ENCODE results near the gene MCOLN2.

GRCh38 chr1:84883286-84883685 is 113.6 kb downstream of the MCOLN2 start:
- TF ChIP-seq CTCF (IDR thresholded peaks at IDR 0.05) (no peak), POLR2A (IDR thresholded peaks at IDR 0.05) (no peak)

All from body of pancreas (tissue), 4 donors.